ENCODE results near the gene ID3.
A peak's percentile ranks its signal among the peaks of the same experiment; 100 is the strongest.

ID3 gene

DNA sequence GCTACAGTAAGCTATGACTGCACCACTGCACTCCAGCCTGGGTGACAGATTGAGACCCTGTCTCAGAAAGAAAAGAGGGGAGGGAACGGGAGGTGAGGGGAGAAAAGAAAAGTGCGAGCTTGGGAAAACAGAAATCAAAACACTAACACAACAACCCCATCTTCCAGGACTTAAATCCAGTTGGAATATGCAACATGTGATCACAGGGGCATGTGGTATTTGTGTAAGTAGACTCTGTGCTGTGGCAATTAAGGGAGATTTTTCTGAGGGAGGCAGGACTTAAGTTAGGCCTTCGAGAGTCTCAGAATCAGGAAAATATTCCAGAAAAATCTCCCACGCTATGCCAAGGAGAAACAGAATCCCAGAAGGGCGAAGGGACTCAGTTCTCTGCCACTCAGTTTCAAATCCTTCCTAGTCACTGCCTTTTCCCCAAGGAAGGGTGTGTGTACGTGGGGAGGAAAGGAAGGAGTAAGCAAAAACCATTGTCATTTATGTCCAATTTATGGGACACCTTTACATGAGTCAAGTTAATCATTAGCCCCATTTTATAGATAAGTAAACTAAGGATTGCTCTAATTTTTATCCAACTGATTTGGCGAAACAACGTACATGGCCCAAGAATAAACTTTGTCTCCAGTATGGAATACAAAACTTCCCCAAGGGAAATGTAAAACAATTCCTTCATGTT, 12.3 kb downstream of the ID3 start:
- no peak overlapping the region for H3K4me3 ChIP-seq (ENCODE audit: low read depth, low read length)
- no peak for TF ChIP-seq GLIS2 (tag by site-specific recombination; IDR thresholded peaks at IDR 0.05)
- TF ChIP-seq SCRT2 (tag by site-specific recombination; IDR thresholded peaks at IDR 0.05), result peak; percentile 54; the same call in 1 of the 2 replicates
- no peak for TF ChIP-seq ZNF785 (tag by site-specific recombination; IDR thresholded peaks at IDR 0.05)
- TF ChIP-seq ZNF473 (tag by site-specific recombination; IDR thresholded peaks at IDR 0.05), result no peak
- TF ChIP-seq ZNF112 (tag by site-specific recombination; IDR thresholded peaks at IDR 0.05), result no peak
- no peaks in the 10 kb centered on the region for H3K4me1 ChIP-seq (ENCODE audit: control insufficient read depth, insufficient read depth, low read length)
- H3K9me3 ChIP-seq (ENCODE audit: control insufficient read depth, insufficient read depth, low read depth, low read length), result no peaks in the 10 kb centered on the region
- POLR2A ChIA-PET, result interaction anchor here (0.7 to 2.3 kb wide), 4 partner anchors 8 to 145 kb away, joined by 3 to 11 read pairs (median 4); partner anchors contain the start of genes ASAP3, ID3 and RPL11
- no peaks in the 10 kb centered on the region for H3K36me3 ChIP-seq (ENCODE audit: control insufficient read depth in 2 of 2, insufficient read depth in 1 of 2, low read length in 2 of 2)
- H3K27ac ChIP-seq (ENCODE audit: extremely low read depth, low read depth, low read length), result no peak overlapping the region
- CTCF ChIA-PET, result interaction anchor here (1.3 to 18.2 kb wide), 7 partner anchors 20 to 575 kb away, joined by 3 to 506 read pairs (median 29); no protein-coding TSS in a partner anchor

- Histone ChIP-seq H3K4me3 (ENCODE audit: low read depth, low read length) (no peak overlapping the region), H3K4me1 (ENCODE audit: control insufficient read depth, insufficient read depth, low read length) (no peaks in the 10 kb centered on the region), H3K36me3 (ENCODE audit: control insufficient read depth in 2 of 2, insufficient read depth in 1 of 2, low read length in 2 of 2) (no peaks in the 10 kb centered on the region), H3K9me3 (ENCODE audit: control insufficient read depth, insufficient read depth, low read depth, low read length) (no peaks in the 10 kb centered on the region), H3K27ac (ENCODE audit: extremely low read depth, low read depth, low read length) (no peak overlapping the region)
- CTCF ChIA-PET, result interaction anchor here (1.0 to 18.2 kb wide), 17 partner anchors 8 to 574 kb away, joined by 3 to 506 read pairs (median 5); partner anchors contain the start of gene E2F2
- POLR2A ChIA-PET, result interaction anchor here (1.6 to 2.3 kb wide), 3 partner anchors 9 to 92 kb away, joined by 5 to 11 read pairs (median 9); partner anchors contain the start of gene ID3
- TF ChIP-seq SCRT2 (tag by site-specific recombination; IDR thresholded peaks at IDR 0.05), result no peak
- no peak for TF ChIP-seq BCL11A (tag by site-specific recombination; IDR thresholded peaks at IDR 0.05; ENCODE audit: low read depth)
- TF ChIP-seq REPIN1 (tag by site-specific recombination; IDR thresholded peaks at IDR 0.05; ENCODE audit: low read depth), result no peak
- no peak for TF ChIP-seq ZNF670 (tag by site-specific recombination; IDR thresholded peaks at IDR 0.05; ENCODE audit: low read depth)
- TF ChIP-seq ZNF843 (tag by site-specific recombination; IDR thresholded peaks at IDR 0.05), result no peak
- no peak for TF ChIP-seq ZNF202 (tag by site-specific recombination; IDR thresholded peaks at IDR 0.05; ENCODE audit: borderline replicate concordance)
- no peak for TF ChIP-seq ZNF362 (tag by site-specific recombination; IDR thresholded peaks at IDR 0.05)
- no peak for TF ChIP-seq PRDM1 (tag by site-specific recombination; IDR thresholded peaks at IDR 0.05)
- TF ChIP-seq ZNF324 (tag by site-specific recombination; IDR thresholded peaks at IDR 0.05), result no peak
- TF ChIP-seq, protein P1, sequence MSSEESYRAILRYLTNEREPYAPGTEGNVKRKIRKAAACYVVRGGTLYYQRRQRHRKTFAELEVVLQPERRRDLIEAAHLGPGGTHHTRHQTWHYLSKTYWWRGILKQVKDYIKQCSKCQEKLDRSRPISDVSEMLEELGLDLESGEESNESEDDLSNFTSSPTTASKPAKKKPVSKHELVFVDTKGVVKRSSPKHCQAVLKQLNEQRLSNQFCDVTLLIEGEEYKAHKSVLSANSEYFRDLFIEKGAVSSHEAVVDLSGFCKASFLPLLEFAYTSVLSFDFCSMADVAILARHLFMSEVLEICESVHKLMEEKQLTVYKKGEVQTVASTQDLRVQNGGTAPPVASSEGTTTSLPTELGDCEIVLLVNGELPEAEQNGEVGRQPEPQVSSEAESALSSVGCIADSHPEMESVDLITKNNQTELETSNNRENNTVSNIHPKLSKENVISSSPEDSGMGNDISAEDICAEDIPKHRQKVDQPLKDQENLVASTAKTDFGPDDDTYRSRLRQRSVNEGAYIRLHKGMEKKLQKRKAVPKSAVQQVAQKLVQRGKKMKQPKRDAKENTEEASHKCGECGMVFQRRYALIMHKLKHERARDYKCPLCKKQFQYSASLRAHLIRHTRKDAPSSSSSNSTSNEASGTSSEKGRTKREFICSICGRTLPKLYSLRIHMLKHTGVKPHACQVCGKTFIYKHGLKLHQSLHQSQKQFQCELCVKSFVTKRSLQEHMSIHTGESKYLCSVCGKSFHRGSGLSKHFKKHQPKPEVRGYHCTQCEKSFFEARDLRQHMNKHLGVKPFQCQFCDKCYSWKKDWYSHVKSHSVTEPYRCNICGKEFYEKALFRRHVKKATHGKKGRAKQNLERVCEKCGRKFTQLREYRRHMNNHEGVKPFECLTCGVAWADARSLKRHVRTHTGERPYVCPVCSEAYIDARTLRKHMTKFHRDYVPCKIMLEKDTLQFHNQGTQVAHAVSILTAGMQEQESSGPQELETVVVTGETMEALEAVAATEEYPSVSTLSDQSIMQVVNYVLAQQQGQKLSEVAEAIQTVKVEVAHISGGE (tag by site-specific recombination; conservative IDR thresholded peaks at IDR 0.05; ENCODE audit: low read depth), result no peak
- TF ChIP-seq HOXD13 (CRISPR knock-in tag; IDR thresholded peaks at IDR 0.05; ENCODE audit: borderline replicate concordance), result no peak
- no peak for TF ChIP-seq ZNF157 (tag by site-specific recombination; IDR thresholded peaks at IDR 0.05)
- TF ChIP-seq RBAK (tag by site-specific recombination; IDR thresholded peaks at IDR 0.05), result no peak
Observed at GRCh38 chr1:23545851-23546250, 13.4 kb downstream of the ID3 start.

Measured in HEK293 (cell line).